ENCODE results near the gene LSMEM2. TPM values are rescaled to one million over a fixed set of nuclear protein-coding genes. Genes with fewer than 3 reads are reported as not detected.

The LSMEM2 gene
- total and polyA plus RNA-seq, 9 of the 15 experiments (the other 6 are each of a cell fraction or from before 2014, with no cell fraction given), result not detected

DNA sequence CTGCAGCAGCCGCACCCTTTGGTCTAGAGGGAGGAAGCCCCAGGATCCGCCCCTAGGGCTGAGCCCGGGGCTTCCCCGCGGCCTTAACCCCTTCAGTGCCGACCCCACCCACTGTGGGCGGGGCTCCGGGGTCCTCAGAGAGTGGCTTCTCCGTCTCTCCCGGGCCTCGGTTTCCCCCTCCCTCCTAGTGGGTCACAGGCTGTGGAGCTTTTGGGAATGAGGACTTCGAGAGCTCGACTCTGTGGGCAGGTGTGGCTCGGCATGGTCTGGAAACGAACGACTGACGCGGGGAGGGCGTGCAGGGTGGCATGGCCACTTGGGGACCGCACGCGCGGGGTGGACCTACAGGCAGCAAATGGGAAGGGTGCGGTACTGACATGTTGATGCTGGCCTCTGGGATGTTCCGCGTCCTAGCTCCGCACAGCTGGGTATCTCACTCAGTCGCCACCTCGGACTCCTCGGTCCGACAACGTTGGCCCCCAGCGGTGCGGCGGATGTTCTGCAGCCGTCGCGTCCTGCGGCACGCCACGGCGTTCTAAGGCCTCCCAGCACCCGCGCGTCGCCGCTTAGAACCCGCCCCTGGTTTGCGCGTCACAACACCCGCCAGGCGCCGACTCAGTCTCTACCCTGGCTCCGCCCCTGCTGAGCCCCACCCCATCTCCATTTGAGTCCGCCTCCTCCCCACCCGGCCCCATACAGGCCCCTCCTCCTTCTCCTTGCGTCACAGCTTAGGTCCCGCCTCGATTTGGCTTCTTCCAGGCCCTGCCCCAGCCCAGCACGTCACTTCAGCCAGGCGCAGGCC, 20.1 kb downstream of the LSMEM2 start, which contains the start of the genes HYAL3 and NAA80 (continued):
- TF ChIP-seq, protein P1, sequence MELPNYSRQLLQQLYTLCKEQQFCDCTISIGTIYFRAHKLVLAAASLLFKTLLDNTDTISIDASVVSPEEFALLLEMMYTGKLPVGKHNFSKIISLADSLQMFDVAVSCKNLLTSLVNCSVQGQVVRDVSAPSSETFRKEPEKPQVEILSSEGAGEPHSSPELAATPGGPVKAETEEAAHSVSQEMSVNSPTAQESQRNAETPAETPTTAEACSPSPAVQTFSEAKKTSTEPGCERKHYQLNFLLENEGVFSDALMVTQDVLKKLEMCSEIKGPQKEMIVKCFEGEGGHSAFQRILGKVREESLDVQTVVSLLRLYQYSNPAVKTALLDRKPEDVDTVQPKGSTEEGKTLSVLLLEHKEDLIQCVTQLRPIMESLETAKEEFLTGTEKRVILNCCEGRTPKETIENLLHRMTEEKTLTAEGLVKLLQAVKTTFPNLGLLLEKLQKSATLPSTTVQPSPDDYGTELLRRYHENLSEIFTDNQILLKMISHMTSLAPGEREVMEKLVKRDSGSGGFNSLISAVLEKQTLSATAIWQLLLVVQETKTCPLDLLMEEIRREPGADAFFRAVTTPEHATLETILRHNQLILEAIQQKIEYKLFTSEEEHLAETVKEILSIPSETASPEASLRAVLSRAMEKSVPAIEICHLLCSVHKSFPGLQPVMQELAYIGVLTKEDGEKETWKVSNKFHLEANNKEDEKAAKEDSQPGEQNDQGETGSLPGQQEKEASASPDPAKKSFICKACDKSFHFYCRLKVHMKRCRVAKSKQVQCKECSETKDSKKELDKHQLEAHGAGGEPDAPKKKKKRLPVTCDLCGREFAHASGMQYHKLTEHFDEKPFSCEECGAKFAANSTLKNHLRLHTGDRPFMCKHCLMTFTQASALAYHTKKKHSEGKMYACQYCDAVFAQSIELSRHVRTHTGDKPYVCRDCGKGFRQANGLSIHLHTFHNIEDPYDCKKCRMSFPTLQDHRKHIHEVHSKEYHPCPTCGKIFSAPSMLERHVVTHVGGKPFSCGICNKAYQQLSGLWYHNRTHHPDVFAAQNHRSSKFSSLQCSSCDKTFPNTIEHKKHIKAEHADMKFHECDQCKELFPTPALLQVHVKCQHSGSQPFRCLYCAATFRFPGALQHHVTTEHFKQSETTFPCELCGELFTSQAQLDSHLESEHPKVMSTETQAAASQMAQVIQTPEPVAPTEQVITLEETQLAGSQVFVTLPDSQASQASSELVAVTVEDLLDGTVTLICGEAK (IDR thresholded peaks at IDR 0.05), result 0 out of 2 replicates have a peak, but pooled peaks have one; percentile 15
- TF ChIP-seq, protein P1 (CRISPR knock-in tag; IDR thresholded peaks at IDR 0.05), result no peak
- peak; percentile 18 for TF ChIP-seq TAF9B (IDR thresholded peaks at IDR 0.05; ENCODE audit: partially characterized antibody)
- no peak; the same call in 1 of the 2 replicates for TF ChIP-seq GABPB1 (CRISPR knock-in tag; IDR thresholded peaks at IDR 0.05)
- TF ChIP-seq TCF3 (CRISPR knock-in tag; IDR thresholded peaks at IDR 0.05), result no peak
- TF ChIP-seq, protein P2, sequence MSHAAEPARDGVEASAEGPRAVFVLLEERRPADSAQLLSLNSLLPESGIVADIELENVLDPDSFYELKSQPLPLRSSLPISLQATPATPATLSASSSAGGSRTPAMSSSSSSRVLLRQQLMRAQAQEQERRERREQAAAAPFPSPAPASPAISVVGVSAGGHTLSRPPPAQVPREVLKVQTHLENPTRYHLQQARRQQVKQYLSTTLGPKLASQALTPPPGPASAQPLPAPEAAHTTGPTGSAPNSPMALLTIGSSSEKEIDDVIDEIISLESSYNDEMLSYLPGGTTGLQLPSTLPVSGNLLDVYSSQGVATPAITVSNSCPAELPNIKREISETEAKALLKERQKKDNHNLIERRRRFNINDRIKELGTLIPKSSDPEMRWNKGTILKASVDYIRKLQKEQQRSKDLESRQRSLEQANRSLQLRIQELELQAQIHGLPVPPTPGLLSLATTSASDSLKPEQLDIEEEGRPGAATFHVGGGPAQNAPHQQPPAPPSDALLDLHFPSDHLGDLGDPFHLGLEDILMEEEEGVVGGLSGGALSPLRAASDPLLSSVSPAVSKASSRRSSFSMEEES (CRISPR knock-in tag; IDR thresholded peaks at IDR 0.05), result no peak
- TF ChIP-seq, protein P3, sequence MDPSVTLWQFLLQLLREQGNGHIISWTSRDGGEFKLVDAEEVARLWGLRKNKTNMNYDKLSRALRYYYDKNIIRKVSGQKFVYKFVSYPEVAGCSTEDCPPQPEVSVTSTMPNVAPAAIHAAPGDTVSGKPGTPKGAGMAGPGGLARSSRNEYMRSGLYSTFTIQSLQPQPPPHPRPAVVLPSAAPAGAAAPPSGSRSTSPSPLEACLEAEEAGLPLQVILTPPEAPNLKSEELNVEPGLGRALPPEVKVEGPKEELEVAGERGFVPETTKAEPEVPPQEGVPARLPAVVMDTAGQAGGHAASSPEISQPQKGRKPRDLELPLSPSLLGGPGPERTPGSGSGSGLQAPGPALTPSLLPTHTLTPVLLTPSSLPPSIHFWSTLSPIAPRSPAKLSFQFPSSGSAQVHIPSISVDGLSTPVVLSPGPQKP (CRISPR knock-in tag; IDR thresholded peaks at IDR 0.05), result no peak
- TF ChIP-seq CTBP1 (IDR thresholded peaks at IDR 0.05; ENCODE audit: borderline replicate concordance), result peak; percentile 64
- TF ChIP-seq, protein P4, sequence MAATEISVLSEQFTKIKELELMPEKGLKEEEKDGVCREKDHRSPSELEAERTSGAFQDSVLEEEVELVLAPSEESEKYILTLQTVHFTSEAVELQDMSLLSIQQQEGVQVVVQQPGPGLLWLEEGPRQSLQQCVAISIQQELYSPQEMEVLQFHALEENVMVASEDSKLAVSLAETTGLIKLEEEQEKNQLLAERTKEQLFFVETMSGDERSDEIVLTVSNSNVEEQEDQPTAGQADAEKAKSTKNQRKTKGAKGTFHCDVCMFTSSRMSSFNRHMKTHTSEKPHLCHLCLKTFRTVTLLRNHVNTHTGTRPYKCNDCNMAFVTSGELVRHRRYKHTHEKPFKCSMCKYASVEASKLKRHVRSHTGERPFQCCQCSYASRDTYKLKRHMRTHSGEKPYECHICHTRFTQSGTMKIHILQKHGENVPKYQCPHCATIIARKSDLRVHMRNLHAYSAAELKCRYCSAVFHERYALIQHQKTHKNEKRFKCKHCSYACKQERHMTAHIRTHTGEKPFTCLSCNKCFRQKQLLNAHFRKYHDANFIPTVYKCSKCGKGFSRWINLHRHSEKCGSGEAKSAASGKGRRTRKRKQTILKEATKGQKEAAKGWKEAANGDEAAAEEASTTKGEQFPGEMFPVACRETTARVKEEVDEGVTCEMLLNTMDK (IDR thresholded peaks at IDR 0.05; ENCODE audit: borderline replicate concordance, insufficient read depth, low read depth, low read length, poor library complexity, severe bottlenecking), result peak; percentile 38
- peak; percentile 19 for TF ChIP-seq SP2 (IDR thresholded peaks at IDR 0.05; ENCODE audit: extremely low read depth, low read depth, low read length, poor library complexity, severe bottlenecking)
- peak; percentile 35 for TF ChIP-seq DACH1 (IDR thresholded peaks at IDR 0.05; ENCODE audit: partially characterized antibody)
- no peak for TF ChIP-seq ZNF707 (CRISPR knock-in tag; conservative IDR thresholded peaks at IDR 0.05)
- no peak for TF ChIP-seq ZNF445 (CRISPR knock-in tag; IDR thresholded peaks at IDR 0.05; ENCODE audit: low read depth)
